ENCODE results near the gene STXBP4.

The STXBP4 gene

DNA sequence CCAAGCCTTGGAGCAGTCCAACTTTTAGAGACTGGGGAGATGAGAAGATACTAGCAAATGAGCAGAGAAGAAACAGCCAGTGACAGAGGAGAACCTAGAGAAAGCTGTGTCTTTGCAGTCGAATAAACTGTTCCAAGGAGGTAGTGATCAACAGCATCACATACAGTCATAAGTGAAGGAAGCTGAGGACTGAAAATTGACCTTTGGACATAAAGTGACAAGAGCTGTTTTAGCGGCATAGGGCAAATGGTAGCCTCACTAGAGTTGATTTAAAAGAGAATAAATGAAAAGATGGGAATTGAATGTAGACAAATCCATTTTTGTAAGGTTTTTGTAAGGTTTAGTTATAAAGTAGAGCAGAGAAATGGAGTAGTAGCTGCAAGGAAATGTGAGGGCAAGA lies 165.0 kb downstream of the STXBP4 start:
- no peak for DNase-seq

- DNase-seq, result no peak
These were observed 166.1 kb downstream of the STXBP4 start for GRCh38 chr17:55134486-55135157.

DNA sequence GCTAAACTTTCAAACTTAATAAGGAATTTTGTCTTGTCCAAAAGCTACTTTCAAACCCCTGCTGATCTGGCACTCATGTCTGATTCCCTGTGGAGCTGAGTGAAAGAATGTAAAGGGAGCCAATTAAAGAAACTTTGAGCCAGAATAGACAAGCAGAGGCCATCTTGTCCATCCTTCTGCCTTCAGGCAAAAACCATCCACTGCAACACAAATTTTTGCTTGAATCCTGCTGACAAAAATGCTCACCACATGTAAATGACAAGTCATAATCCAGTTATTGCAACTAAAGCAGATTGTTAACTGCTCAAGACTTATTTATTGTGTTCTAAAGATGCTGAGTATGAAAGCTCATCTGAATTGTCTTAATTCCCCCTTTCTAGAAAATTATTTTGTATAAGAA lies 172.2 kb downstream of the STXBP4 start:
- DNase-seq, result no peak

- no peak for DNase-seq
These were observed 176.0 kb downstream of the STXBP4 start for GRCh38 chr17:55144518-55144917.

DNA sequence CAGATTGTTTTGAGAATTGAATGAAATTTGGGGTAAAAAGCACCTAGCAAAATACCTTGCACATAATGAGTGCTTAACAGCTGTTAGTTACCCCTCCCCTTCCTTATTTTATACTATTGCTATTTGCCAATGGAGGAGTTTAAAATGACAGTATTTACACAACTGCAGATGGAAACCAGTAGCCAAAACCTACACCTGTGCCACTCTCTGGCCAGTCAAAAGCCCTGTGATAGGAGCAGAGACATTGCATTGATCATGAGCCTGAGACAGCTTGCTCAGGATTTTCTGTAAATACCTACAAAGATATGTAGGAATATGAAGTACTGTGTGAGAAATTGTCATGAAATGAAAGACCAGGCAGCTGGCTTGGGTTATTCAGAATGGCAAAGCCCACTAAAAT lies 180.9 kb downstream of the STXBP4 start:
- DNase-seq, result no peak

- no peak for DNase-seq
These were observed 183.7 kb downstream of the STXBP4 start for GRCh38 chr17:55152236-55152635.

GRCh38 chr17:55154101-55154500 lies 185.5 kb downstream of the STXBP4 start:
- no peak for DNase-seq

GRCh38 chr17:55155856-55156560 lies 187.4 kb downstream of the STXBP4 start:
- DNase-seq, result no peak

DNA sequence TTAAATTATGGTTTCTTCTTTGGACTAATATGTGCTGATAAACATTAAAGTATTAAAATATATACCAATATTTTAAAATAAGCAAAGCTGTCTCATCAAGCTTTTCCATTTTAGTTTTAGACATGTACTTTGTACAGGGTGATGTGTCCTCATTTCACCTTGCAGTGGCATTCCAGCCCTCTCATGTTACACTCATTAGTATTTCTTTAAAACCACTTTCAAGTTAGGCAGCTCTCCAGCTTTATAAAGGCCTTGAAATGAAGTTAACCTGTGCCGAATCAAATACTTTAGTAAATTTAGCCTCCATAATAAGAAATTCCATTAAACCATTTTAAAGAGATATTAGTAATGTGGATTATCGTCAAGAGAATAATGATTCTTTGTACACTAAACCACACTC lies 188.6 kb downstream of the STXBP4 start:
- DNase-seq, result no peak

DNA sequence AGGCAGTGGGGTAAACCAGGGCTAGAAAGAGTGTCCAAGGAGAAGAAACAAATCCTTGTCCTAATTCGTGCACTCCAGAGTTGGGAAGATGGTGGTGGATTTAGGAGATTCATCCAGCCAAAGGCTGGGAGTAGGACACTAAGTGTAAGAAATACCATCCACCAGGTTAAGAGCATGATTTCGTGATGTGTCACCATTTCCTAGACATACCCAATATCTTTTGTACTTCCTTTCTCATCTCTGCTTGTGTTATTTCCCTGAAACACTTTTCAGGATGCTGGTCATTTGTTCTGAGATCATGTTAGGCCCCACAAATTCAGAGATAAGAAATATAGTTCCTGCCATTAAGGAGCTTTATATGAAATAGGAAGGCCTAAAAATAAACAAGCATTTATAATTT lies 189.9 kb downstream of the STXBP4 start:
- no peak for DNase-seq

DNA sequence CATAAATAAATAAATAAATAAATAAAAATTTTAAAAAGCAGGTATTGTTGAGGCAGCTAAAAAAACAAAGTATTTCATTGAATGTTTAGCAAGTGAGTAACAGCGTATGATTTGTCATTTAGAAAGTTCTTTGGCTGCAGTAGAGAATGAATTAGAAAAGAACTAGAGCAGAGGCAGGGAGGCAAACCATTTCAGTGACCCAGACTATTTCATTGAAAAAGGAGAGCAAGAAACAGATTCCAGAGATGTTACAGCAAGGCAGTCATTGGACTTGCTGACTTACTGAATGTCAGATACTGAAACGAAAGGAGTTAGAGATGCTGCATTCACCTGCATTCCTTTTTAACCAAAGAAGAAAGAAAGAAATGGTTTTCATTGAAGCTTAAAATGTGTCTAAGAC lies 190.7 kb downstream of the STXBP4 start:
- DNase-seq, result no peak

- DNase-seq, result no peak
These were observed 191.9 kb downstream of the STXBP4 start for GRCh38 chr17:55160501-55160900.

DNA sequence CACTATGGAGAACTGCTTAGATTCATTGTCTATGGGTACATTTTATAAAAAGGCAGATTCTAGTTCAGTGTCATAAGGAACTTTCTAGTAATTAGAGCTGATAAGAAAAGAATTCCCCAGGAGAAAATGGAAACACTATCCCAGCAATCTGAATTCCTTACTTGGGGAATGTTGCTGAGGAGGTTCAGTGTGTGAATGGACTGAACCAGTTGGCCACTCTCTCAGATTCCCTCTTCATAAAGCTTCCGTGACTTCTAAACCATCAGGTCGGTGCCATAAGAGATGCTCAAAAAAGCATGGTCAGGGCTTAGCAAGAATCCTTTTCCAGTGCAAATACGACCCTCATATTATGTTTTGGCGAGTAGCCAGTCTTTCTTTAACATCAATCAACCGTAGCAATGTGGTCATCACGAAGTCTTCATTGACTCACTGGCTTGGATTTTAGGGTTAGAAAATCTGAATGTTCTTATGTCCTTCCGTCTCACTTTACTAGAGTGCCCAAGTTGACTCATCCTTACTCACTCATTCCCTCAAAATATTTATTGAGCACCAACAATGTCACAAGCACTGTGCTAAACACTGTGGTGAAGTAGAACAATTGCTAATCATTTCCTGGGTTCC lies 193.5 kb downstream of the STXBP4 start:
- no peak for DNase-seq

GRCh38 chr17:55162556-55162946 lies 194.0 kb downstream of the STXBP4 start:
- no peak for DNase-seq

DNA sequence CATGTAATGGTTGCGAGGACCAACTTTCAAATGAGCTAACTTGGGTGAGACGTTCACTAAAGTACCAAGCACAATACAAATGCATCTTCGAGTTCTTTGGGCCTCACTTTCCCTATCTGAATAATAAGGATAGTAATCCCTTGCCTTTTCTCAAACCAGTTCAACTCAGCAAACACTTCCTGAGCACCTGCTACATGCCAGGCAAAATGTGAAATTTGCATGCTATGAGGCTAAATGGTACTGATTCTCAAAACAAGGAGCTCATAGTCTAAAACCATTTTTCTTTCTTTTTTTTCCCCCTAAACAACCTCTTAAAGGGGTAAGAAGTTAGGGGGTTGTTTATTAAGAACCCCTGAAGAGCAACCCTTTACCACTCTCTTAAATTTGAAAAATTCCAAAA lies 194.8 kb downstream of the STXBP4 start:
- no peak for DNase-seq

DNA sequence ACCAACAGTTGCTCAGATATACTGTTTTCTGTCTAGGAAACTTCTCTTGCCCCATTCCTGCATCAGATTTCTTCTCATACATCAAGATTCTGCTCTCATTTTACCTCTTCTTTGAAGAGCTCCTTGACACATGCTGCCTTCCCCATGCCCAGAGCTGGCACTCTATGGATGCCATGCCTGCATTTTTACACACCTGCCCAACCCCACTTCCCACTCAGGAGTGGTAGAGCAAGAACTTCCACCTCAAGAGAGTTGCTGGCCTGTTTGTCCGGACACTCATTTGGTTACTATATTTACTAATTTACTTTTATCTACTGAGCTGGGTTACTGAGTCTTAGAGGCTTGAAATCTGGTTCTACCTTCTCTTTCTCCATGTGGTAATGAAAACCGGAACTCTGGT lies 197.9 kb downstream of the STXBP4 start:
- no peak for DNase-seq

GRCh38 chr17:55167024-55167725 lies 198.6 kb downstream of the STXBP4 start:
- DNase-seq, result no peak

DNA sequence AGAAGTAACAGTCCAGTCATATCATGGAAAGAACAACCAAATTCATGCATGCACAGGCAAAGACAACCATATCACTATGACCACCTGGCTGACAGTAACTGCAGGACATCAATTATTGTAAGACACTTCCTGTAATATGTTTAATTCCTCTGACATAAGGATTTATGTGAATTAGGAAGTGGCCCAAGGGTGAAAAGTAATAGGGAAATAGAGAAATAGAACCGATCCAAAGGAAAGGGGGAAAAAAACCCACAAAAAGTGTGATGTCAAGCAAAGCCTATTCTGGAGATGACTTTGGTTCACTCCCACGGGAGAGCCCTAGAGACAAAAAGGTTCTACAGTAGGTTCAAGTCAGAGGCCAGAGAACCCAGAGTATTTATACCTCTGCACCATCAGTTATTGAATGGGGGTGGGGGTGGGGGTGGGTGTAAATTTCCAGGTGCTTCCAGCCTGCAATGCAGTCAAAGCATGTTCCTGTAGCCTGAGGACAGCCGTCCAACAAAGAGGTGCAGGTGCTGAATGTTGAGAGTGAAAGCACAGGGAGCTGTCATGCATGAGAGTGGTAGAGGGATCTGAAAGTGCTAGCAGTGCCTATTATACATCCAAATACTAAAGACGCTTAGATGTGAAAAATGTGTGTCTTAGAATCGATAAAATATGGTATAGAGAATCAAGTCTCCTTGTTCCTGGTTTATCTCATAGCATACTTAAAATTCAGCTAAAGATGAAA lies 200.6 kb downstream of the STXBP4 start:
- DNase-seq, result no peak

DNA sequence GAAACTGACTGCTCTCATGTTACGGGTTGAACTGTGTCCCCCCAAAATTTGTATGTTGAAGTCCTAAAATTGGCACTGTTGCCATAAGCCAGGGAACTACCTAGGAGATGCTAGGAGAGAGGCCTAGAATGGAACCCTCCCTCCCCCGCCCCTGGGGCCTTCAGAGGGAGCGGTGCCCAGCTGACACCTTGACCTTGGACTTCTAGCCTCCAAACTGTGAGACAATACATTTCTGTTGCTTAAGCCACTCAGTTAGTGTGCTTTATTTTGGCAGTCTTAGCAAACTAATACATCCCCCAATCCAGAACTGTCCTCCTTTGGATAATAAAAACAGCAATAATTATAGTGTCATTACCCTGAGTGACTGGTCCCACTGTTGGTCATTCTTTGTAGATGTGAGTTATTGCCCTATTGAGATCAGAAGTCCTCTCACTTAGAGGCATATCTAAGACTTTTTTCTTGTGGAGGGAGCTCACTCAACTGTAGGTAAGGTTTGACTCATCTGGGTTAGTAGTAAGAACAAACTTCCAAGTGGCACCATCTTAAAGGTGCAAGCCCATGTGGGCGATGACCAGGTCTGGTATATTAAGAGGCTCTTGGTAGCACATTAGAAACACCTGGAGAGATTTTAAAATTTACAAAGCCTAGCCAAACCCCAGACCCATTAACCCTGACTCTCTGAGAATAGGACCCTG lies 203.2 kb downstream of the STXBP4 start:
- no peak for DNase-seq

GRCh38 chr17:55172612-55173011 lies 204.0 kb downstream of the STXBP4 start:
- DNase-seq, result no peak

GRCh38 chr17:55174133-55174532 lies 205.6 kb downstream of the STXBP4 start:
- no peak for DNase-seq

DNA sequence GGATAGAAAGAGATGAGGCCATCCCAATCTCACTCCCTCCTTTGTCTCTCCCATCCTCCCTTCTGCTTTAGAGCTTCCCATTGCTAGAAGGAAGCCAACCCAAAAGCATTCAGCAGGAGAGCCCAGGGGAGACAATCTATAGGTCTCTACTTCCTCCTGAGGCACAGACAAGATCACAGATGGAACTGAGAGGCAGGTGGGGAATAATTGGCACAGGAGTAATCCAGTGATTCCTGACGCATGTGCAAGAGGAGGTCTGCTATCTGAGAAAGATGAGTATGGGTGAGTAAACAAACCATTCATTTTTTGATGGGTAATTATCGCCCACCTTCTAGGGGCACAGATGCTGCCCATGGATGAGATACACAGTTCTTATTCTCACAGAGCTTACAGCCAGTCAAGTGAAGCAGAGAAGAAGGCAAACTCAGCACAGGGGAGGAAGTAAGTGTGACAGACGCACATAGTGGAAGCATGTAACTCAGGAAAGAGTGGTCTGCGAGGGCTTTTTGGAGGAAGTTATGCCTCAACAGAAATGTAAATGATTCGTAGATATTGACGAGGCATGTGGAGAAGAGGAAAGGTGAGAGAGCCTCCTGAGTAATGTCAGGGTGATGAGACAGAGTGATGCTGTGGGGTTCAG lies 207.3 kb downstream of the STXBP4 start:
- no peak for DNase-seq
